Endodermal cell (in vitro differentiated cells): ENCODE measurements around the gene DOCK10. TPM values are rescaled to one million over a fixed set of nuclear protein-coding genes. Genes with fewer than 3 reads are reported as not detected.

Experiments used
- DNase-seq: peaks from one replicate; pipeline ENCODE4 v3.0.0-alpha.2; 2017
- H3K27ac ChIP-seq: 2 replicates; pipeline ENCODE4 v1.5.1; 2013; ENCODE audit warnings: mild to moderate bottlenecking, low read depth, low read length, moderate library complexity
- H3K27me3 ChIP-seq: 2 replicates; pipeline ENCODE4 v1.6.1; 2013; ENCODE audit warnings: mild to moderate bottlenecking, low read length, moderate library complexity; ENCODE audit not compliant: insufficient read depth, control insufficient read depth, poor library complexity, severe bottlenecking
- H3K36me3 ChIP-seq: 2 replicates; pipeline ENCODE4 v1.7.0; 2013; ENCODE audit warnings: mild to moderate bottlenecking, low read length, moderate library complexity; ENCODE audit not compliant: control insufficient read depth, insufficient read depth
- H3K4me1 ChIP-seq: one replicate; pipeline ENCODE4 v1.7.0; 2013; ENCODE audit warnings: low read length; ENCODE audit not compliant: control insufficient read depth, insufficient read depth
- H3K4me3 ChIP-seq: 2 replicates; pipeline ENCODE4 v1.5.1; 2013; ENCODE audit warnings: mild to moderate bottlenecking, low read length, moderate library complexity
- H3K9ac ChIP-seq: 2 replicates; pipeline ENCODE4 v1.6.1; 2013; ENCODE audit warnings: mild to moderate bottlenecking, low read length, moderate library complexity; ENCODE audit not compliant: poor library complexity, severe bottlenecking; ENCODE audit errors: extremely low read depth
- H3K9me3 ChIP-seq: 2 replicates; pipeline ENCODE4 v1.6.1; 2013; ENCODE audit warnings: mild to moderate bottlenecking, low read length, moderate library complexity; ENCODE audit not compliant: control insufficient read depth
- H3K27ac Mint-ChIP-seq: 2 replicates; pipeline ENCODE4 v1.8.0; 2020; ENCODE audit warnings: mixed read lengths
- H3K27me3 Mint-ChIP-seq: 2 replicates; pipeline ENCODE4 v1.8.0; 2021; ENCODE audit warnings: mild to moderate bottlenecking, mixed read lengths; ENCODE audit not compliant: insufficient read depth
- H3K36me3 Mint-ChIP-seq: 2 replicates; pipeline ENCODE4 v1.8.0; 2020; ENCODE audit warnings: low read depth, mixed read lengths
- H3K4me1 Mint-ChIP-seq: 2 replicates; pipeline ENCODE4 v1.8.0; 2020; ENCODE audit warnings: mixed read lengths
- H3K4me3 Mint-ChIP-seq: 2 replicates; pipeline ENCODE4 v1.8.0; 2020; ENCODE audit warnings: mild to moderate bottlenecking, moderate library complexity, mixed read lengths
- H3K9me3 Mint-ChIP-seq: 2 replicates; pipeline ENCODE4 v1.8.0; 2020; ENCODE audit warnings: mild to moderate bottlenecking, mixed read lengths
- CTCF ChIP-seq: fragments of 200-600 bp; sonication (generic); conservative IDR thresholded peaks from 2 replicates; pipeline ENCODE4 v1.5.0; 2021; ENCODE audit warnings: antibody characterized with exemption, mild to moderate bottlenecking
- WGBS, 2 experiments: methylation state at CpG; one replicate each; pipeline versions ENCODE4 v1.1.5 to v1.1.7; 2013; ENCODE audit warnings: missing lambda C conversion rate in 2 of 2, mixed read lengths in 1 of 2; ENCODE audit not compliant: insufficient coverage in 1 of 2, insufficient read length in 1 of 2; 5-methylcytosine and 5-hydroxymethylcytosine counted together
- total RNA-seq, 2 donors: library from RNA; stranded (reverse); fragmentation: NEBNext Ultra II Directional in 1 of 2; extraction: Animal tissue kit (Norgen Biotek cat#: 25700) in 1 of 2; gene quantifications; 2 replicates in 1 of 2; 3 replicates in 1 of 2; pipeline ENCODE4 v1.2.1, GENCODE V29; 2021

DOCK10 gene
- total RNA-seq, 2 donors from 2014 or later, result 0.44 to 1.4 TPM

GRCh38 chr2:224875153-224875552, 167.1 kb downstream of the DOCK10 start:
- Histone ChIP-seq H3K27ac (no peak overlapping the region), H3K27me3 (no peaks in the 10 kb centered on the region), H3K9ac (no peak overlapping the region), H3K9me3 (no peaks in the 10 kb centered on the region), H3K36me3 (no peaks in the 10 kb centered on the region), H3K4me1 (no peaks in the 10 kb centered on the region), H3K4me3 (no peak overlapping the region)
- no peaks in the 10 kb centered on the region for H3K36me3 Mint-ChIP-seq
- no peaks in the 10 kb centered on the region for H3K27me3 Mint-ChIP-seq
- 100% methylated on average over 1 of the region's 1 CpG; no CpG with 5 or more reads in 1 of the 2 experiments for WGBS, 2 experiments
- TF ChIP-seq CTCF, result no peak
- H3K4me3 Mint-ChIP-seq, result no peak overlapping the region
- no peaks in the 10 kb centered on the region for H3K4me1 Mint-ChIP-seq
- H3K9me3 Mint-ChIP-seq, result no peaks in the 10 kb centered on the region
- H3K27ac Mint-ChIP-seq, result no peak overlapping the region
- DNase-seq, result no peak

- TF ChIP-seq CTCF, result no peak
- H3K9me3 ChIP-seq, result no peaks in the 10 kb centered on the region
- H3K4me1 ChIP-seq, result no peaks in the 10 kb centered on the region
- DNase-seq, result no peak
- WGBS, 2 experiments, result 81% methylated on average over 1 of the region's 1 CpG; no CpG with 5 or more reads in 1 of the 2 experiments
- H3K4me3 ChIP-seq, result no peak overlapping the region
- no peak overlapping the region for H3K9ac ChIP-seq
- no peak overlapping the region for H3K27ac ChIP-seq
- H3K27ac Mint-ChIP-seq, result no peak overlapping the region
- H3K27me3 Mint-ChIP-seq, result no peaks in the 10 kb centered on the region
- no peaks in the 10 kb centered on the region for H3K4me1 Mint-ChIP-seq
- no peaks in the 10 kb centered on the region for H3K36me3 Mint-ChIP-seq
- H3K9me3 Mint-ChIP-seq, result no peaks in the 10 kb centered on the region
- no peaks in the 10 kb centered on the region for H3K27me3 ChIP-seq
- H3K36me3 ChIP-seq, result no peaks in the 10 kb centered on the region
- H3K4me3 Mint-ChIP-seq, result no peak overlapping the region
These were observed 170.5 kb downstream of the DOCK10 start for GRCh38 chr2:224871813-224872212.

GRCh38 chr2:224870341-224870740, 171.9 kb downstream of the DOCK10 start:
- H3K27me3 Mint-ChIP-seq, result no peaks in the 10 kb centered on the region
- Histone ChIP-seq H3K27ac (no peak overlapping the region), H3K9me3 (no peaks in the 10 kb centered on the region), H3K36me3 (no peaks in the 10 kb centered on the region), H3K9ac (no peak overlapping the region), H3K4me1 (no peaks in the 10 kb centered on the region), H3K4me3 (no peak overlapping the region), H3K27me3 (no peaks in the 10 kb centered on the region)
- no peak overlapping the region for H3K4me3 Mint-ChIP-seq
- TF ChIP-seq CTCF, result no peak
- no peak for DNase-seq
- no peaks in the 10 kb centered on the region for H3K9me3 Mint-ChIP-seq
- H3K4me1 Mint-ChIP-seq, result no peaks in the 10 kb centered on the region
- H3K36me3 Mint-ChIP-seq, result no peaks in the 10 kb centered on the region
- H3K27ac Mint-ChIP-seq, result no peak overlapping the region
